Fibroblast of peridontal ligament (primary cell): ENCODE results near the gene ZC3H15.
"Not testable (repeated sequence)": the region's sequence is repeated elsewhere in the genome, so short reads cannot be mapped to it uniquely, and the experiment has no call there.

ENCODE experiments used
- DNase-seq: peaks from one replicate; pipeline ENCODE4 v3.0.0-alpha.2; 2010; ENCODE audit errors: extremely low read depth

The ZC3H15 gene

DNA sequence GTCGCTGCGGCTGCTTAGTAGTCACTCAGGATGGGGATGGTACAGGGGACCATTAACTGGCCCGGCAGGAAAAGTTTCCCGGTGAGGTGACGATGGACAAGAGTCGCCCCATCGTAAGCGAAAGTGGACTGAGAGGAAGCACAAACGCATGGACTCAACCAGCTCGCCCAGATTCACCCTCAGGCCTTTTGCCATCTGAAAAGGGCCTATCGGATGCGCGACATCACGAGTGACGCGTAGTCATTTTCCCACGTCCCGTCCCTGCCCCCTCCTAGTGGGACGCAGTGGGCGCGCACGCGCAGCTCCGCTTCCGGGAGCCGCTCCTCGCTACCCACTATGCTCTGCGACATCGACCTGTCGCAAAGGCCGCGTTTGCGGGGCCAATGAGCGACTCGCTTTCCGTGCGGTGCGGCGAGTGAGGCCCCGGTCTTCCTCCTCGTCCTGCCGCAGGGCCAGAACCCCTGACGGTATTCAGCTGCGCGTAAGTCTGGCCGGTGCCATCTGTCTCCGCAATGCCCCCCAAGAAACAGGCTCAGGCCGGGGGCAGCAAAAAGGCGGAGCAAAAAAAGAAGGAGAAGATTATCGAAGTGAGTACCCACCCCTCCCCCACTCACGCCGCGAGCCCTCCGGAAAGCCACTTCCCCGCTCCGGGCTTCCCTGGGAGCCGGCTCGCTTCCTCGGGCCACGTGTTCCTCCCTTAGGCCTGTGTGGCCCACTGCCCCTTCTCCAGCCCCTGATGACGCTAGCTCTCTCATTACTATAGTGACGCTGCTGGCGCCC lies at the start of gene ZC3H15:
TSS of gene ZC3H15 (plus strand) at position 390 of the 780 bp plus-strand sequence. CDS start at position 513, 123 bp downstream.
- peak; percentile 98 for DNase-seq

DNA sequence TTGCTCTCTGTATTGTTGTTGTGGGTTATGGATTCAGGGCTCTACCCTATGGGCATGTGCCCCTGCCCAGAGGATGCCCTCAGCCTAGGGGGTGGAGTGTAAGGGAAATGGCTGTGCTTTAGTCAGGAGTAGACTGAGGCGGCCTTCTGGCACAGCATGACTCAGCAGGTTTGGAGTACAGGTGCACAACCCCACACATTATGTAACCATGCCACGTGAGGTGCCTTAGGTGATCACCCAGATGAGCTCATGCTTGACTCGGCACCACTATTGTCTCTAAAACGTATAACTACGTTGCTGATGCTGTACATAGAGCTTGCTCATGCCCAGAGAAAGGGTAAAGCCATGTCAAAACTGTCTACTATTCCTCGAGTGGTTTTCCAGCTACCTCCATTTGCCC lies 48.3 kb upstream of the ZC3H15 start:
- DNase-seq = no peak

- DNase-seq = not testable (repeated sequence)
Observed at GRCh38 chr2:186439673-186440095, 46.4 kb upstream of the ZC3H15 start.

GRCh38 chr2:186440506-186440905 lies 45.6 kb upstream of the ZC3H15 start:
- no peak for DNase-seq

DNA sequence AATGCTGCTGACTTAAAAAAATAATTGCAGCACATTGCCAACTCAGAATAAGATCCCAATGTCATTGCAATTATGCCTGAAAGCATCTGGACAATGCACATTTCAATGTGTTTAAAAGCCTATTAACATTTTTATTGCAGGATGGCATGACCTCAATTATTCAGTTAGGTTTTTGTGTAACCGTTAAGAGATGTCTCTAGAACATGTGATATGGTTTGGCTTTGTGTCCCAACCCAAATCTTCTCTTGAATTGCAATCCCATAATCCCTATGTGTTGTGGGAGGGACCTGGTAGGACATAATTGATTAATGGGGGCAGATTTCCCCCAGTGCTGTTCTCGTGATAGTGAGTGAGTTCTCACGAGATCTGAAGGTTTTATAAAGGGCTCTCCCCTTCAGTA lies 43.2 kb upstream of the ZC3H15 start:
- no peak for DNase-seq

DNA sequence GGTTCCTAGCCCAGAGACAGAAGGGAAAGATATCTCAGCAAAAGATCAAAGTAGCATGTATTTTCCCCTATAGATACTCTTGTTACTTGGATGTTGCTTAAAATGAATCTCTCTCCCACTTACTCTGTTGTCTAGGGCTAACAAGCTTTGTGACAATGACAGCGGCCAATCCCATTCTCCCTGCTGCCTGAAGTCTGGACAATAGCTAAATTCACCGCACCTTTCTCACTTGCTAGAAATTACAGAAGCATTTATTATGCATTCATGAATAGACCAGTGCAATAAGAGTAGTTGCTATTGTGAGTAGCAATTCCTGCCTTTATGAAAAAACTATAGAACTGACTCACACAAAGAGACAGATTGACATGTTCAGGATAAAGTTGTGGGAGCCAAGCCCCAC lies 42.2 kb upstream of the ZC3H15 start:
- DNase-seq = no peak

GRCh38 chr2:186445506-186445905 lies 40.6 kb upstream of the ZC3H15 start:
- DNase-seq = no peak

GRCh38 chr2:186455613-186456012 lies 30.4 kb upstream of the ZC3H15 start:
- DNase-seq = no peak

DNA sequence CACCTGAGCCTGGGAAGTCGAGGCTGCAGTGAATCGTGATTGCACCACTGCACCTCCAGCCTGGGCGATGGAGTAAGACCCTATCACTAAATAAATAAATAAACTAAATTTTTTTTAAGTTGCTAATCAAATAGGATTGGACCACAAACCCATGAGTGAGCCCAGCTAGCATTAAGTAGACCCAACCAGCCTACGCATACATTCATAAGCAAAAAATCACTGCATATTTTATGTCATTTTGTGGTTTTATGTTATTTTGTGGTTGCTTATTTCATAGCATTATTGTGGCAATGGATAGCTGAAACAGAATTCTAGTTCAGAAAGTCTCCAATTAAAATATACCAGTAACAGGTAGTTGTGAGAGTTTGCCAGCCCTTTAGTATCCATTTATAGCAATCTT lies 29.1 kb upstream of the ZC3H15 start:
- DNase-seq = peak; percentile 65

- DNase-seq = no peak
Observed at GRCh38 chr2:186457908-186458307, 28.2 kb upstream of the ZC3H15 start.

DNA sequence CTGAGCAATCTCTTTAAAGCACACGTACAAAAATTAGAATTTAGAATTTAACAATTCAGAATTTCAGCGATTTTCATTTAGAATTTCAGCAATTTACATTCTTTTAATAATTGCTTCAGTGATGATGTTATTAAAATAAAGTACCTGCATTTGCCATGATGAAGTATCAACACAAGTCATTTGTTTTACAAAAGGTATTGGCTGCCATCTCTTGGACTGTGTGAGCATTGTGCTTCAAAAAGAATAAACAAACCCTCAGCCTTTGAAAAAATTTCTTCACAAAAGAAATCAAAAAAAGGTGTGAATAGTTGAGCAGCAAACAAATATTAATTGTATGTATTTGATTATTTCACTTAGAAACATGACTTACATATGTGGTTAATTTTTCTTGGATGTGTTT lies 27.1 kb upstream of the ZC3H15 start:
- DNase-seq = peak; percentile 43

DNA sequence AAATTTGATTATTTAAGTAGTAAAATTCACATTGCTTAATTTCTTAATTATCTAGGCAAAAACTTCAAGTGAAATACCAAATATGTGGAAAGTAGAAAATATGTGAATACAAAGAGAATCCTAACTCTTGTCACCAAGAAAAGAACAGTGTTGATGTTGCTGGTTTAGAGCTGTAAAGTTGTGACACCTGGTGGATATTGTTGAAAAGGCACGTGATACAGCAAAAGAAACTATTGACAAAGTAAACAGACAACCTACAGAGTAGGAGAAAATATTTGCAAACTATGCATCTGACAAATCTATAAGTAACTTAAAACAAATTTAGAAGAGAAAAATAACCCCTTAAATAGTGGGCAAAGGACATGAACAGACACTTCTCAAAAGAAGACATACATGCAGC lies 25.6 kb upstream of the ZC3H15 start:
- peak; percentile 33 for DNase-seq

GRCh38 chr2:186466743-186467142 lies 19.3 kb upstream of the ZC3H15 start:
- DNase-seq = no peak

GRCh38 chr2:186467421-186467820 lies 18.6 kb upstream of the ZC3H15 start:
- no peak for DNase-seq

DNA sequence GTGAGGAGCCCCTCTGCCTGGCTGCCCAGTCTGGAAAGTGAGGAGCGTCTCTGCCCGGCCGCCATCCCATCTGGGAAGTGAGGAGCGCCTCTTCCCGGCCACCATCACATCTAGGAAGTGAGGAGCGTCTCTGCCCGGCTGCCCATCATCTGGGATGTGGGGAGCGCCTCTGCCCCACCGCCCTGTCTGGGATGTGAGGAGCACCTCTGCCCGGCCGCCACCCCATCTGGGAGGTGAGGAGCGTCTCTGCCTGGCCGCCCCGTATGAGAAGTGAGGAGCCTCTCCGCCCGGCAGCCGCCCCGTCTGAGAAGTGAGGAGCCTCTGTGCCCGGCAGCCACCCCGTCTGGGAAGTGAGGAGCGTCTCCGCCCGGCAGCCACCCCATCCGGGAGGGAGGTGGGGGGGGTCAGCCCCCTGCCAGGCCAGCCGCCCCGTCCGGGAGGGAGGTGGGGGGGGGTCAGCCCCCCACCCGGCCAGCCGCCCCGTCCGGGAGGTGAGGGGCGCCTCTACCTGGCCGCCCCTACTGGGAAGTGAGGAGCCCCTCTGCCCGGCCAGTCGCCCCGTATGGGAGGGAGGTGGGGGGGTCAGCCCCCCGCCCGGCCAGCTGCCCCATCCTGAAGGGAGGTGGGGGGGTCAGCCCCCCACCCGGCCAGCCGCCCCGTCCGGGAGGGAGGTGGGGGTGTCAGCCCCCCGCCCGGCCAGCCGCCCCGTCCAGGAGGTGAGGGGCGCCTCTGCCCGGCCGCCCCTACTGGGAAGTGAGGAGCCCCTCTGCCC lies 13.2 kb upstream of the ZC3H15 start:
- not testable (repeated sequence) for DNase-seq

GRCh38 chr2:186474239-186474638 lies 11.8 kb upstream of the ZC3H15 start:
- not testable (repeated sequence) for DNase-seq

GRCh38 chr2:186477790-186478189 lies 8.3 kb upstream of the ZC3H15 start:
- DNase-seq = no peak

DNA sequence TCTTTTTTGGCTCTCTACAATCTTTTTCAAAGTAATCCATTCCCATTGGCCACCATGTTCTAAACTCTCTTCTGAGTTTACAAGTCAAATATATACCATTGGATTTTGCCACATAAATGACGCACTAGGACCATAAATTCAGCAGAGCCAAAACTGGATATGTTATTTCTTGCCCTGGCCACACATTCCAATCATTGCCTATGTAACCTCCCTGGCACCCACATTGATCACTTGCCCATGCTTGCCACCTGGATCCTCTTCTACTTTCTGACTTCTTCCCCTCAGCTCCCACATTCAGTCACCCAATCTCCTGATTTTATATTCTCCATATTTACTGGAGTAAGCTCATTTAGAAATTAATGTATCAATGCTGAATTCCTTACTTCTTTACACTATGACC lies 5.1 kb upstream of the ZC3H15 start:
- DNase-seq = no peak

GRCh38 chr2:186484062-186484735 lies 1.9 kb upstream of the ZC3H15 start:
- DNase-seq = no peak

DNA sequence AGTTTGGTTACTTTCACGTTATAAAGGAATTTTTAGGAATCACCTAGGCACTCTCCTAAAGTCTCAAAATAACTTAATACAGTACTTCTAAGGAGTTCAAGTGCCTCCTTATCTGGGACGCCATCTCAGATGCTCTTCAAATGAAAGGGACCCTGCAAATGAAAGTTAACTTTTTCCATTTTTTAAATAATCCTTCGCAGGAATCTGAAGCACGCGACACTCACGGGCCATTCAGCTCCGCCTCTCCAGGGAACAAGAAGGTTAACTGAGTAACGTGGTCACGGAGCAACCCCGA lies 537 bp upstream of the ZC3H15 start:
- no peak for DNase-seq

DNA sequence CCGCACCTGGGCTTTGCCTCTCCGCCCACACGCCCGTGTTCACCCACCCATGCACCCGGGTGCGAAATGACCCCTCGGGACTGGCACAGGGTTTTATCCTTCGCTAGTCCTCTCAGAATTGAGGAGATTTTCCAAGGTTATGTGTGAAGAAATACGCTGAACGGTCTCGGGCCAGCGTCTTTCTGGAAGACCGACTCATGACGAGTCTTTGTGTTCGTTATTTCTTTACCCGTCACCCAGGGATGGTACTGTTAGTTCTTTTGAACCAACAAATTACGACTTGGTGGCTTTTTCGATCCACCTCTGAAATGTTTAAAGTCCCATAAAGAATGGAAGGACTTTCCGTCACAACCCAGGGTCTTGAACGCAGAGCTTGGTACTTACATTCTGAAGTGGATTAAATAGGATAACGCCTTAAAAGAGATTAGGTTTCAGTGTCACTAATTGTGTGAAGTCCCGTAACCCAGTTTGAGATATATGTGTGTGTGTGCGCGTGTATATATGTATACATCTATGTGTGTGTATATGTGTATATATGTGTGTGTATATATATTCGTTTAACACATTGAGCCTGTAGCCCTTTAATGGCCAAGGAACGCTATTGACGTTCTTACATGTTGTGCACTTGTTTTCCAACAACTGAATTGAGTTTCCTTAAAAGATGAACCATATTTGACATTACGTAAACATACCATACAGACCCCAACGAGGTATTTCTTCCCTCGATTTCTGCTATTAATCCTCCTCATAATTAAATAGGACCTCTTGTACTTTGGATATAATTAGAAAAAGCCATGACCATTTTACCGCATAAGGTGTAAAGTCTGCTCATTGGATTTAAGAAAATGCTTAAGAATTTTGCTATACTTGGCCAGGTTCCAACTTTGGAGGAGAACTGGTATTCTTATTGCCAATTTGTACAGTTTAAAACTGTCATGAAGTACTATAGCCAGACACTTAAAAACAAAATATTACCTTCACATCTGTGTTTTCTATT lies 889 bp downstream of the ZC3H15 start:
- DNase-seq = peak; percentile 54
